OCI-LY3 (cell line): ENCODE measurements around the gene TBX5.

Source experiments
- H2AFZ ChIP-seq: fragments of 200-600, 300-600 bp; shearing (Covaris generic); 2 replicates; pipeline ENCODE4 v1.6.0; 2014; ENCODE audit warnings: antibody characterized with exemption, low read depth, low read length
- H3K27ac ChIP-seq: fragments of 200-600, 300-600 bp; sonication (generic); 2 replicates; pipeline ENCODE4 v1.5.1; 2014; ENCODE audit warnings: mild to moderate bottlenecking, low read length, moderate library complexity, mixed read lengths
- H3K27me3 ChIP-seq: fragments of 200-600, 300-600 bp; sonication (generic); 2 replicates; pipeline ENCODE4 v1.6.1; 2014; ENCODE audit warnings: low read depth, low read length, mixed read lengths
- H3K36me3 ChIP-seq: fragments of 200-600, 300-600 bp; sonication (generic); replicated peaks from 2 replicates; pipeline ENCODE3; 2014; ENCODE audit warnings: low read depth, low read length, mixed read lengths
- H3K4me1 ChIP-seq: fragments of 300-600, 200-600 bp; sonication (generic); 2 replicates; pipeline ENCODE4 v1.6.1; 2014; ENCODE audit warnings: low read length, mixed read lengths
- H3K4me2 ChIP-seq: fragments of 200-600, 300-600 bp; sonication (generic); 2 replicates; pipeline ENCODE4 v1.6.1; 2014; ENCODE audit warnings: low read length, mixed read lengths
- H3K4me3 ChIP-seq: fragments of 300-600, 200-600 bp; sonication (generic); 2 replicates; pipeline ENCODE4 v1.5.1; 2014; ENCODE audit warnings: antibody characterized with exemption, mild to moderate bottlenecking, low read length, moderate library complexity
- H3K79me2 ChIP-seq: fragments of 300-600, 200-600 bp; shearing (Covaris generic); 2 replicates; pipeline ENCODE4 v1.6.1; 2014; ENCODE audit warnings: mild to moderate bottlenecking, low read length, mixed read lengths
- H3K9ac ChIP-seq: fragments of 300-600, 200-600 bp; shearing (Covaris generic); 2 replicates; pipeline ENCODE4 v1.6.0; 2014; ENCODE audit warnings: mild to moderate bottlenecking, low read length, moderate library complexity
- H3K9me3 ChIP-seq: fragments of 200-600, 300-600 bp; shearing (Covaris generic); 2 replicates; pipeline ENCODE4 v1.6.1; 2014; ENCODE audit warnings: low read length, mixed read lengths; ENCODE audit not compliant: insufficient read depth
- H4K20me1 ChIP-seq: fragments of 200-600, 300-600 bp; sonication (generic); 2 replicates; pipeline ENCODE4 v1.6.1; 2016; ENCODE audit warnings: low read length, mixed read lengths; ENCODE audit not compliant: insufficient read depth
- EZH2phosphoT487 ChIP-seq: fragments of 200-600 bp; shearing (Covaris generic); IDR thresholded peaks from 2 replicates; pipeline ENCODE4 v1.6.1; 2018; ENCODE audit warnings: antibody characterized with exemption, mixed run types, low read depth
- TF ChIP-seq, protein P1 (sequence below): fragments of 200-600, 300-600 bp; sonication (generic); IDR thresholded peaks from 2 replicates; pipeline ENCODE4 v1.5.1; 2014; ENCODE audit warnings: antibody characterized with exemption, low read length, low read depth

The TBX5 gene

DNA sequence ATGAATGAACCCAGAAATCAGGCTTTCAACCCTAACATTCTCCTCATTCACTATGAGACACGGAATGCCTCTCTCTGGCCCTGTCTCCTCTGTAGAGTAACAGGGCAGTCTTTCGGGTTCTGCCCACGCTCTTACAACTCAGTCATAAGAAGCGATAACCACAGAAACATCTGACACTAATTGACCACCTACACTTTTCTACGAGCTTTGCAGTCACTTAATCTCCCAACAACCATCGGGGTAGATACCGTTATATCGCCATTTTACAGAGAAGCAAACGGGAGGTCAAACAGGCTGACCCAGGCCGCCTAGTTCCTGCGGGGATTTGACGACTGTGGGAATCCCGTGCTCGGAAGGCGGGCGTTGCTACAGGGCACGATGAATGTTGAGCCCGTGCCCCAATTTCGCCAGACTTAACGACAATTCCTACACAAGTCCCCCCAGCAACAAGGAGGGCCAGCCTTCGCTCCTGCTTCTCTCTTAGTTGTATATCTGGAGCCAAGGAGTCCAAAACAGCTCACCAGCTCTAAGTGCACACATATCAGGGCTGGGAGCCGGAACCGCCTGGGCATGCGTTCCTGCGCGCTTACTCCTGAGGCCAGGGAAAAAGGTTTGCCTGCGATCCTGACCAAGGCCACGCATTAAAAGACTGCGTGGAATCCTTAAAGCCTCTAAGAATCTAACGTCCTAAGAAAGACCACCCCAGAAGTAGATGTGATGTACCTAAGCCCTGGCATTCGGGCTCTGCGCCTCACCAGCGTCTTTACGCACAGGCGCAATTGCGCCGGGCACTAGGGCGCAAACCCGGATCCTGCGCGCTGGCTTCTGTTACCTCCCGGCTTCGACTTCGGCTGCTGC lies 38.7 kb upstream of the TBX5 start:
- H3K27me3 ChIP-seq = no peaks in the 10 kb centered on the region
- H3K4me2 ChIP-seq = no peak overlapping the region

DNA sequence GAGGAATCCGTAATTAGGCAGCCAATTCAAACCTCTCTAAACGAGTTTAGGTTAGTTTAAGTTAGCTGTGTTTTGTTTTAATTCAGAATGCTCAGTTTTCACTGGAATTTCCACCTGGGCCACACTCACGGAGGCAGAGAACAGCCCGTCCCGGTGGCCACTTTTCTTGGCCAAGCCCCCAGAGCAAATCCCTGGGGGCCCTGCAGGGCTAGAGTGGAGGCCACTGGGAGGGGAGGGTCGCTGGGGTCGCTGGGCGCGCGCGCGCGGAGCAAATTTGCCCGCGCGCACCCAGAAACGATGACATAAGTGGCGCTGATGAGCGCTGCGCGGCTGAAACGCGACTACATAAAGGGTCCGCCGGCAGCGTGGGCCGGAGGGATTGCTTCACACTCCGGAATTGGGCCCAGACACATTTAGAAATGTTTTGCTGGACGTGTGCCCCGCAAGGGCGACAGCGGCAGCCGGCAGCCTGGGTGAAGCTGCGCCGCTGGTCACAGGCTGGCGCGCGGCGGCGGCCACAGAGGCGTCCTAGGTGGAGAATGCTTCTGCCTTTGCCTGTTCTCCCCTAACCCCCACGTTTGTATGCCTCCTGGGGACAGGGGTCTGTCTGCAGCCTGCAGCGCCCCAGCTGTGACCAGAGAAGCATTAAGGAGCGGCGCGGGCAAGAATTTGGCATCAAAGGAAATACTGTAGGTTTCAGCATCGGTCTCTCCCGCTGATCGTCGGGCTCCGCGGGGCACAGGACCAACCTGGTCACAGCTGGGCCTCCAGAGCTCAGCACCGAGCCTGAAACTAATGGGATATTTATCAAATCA lies 37.9 kb upstream of the TBX5 start:
- H3K27ac ChIP-seq = no peak overlapping the region
- H3K4me1 ChIP-seq = no peaks in the 10 kb centered on the region
- no peak overlapping the region for H3K4me2 ChIP-seq
- no peak overlapping the region for H3K9ac ChIP-seq
- no peak for TF ChIP-seq EZH2phosphoT487
- TF ChIP-seq, protein P1, sequence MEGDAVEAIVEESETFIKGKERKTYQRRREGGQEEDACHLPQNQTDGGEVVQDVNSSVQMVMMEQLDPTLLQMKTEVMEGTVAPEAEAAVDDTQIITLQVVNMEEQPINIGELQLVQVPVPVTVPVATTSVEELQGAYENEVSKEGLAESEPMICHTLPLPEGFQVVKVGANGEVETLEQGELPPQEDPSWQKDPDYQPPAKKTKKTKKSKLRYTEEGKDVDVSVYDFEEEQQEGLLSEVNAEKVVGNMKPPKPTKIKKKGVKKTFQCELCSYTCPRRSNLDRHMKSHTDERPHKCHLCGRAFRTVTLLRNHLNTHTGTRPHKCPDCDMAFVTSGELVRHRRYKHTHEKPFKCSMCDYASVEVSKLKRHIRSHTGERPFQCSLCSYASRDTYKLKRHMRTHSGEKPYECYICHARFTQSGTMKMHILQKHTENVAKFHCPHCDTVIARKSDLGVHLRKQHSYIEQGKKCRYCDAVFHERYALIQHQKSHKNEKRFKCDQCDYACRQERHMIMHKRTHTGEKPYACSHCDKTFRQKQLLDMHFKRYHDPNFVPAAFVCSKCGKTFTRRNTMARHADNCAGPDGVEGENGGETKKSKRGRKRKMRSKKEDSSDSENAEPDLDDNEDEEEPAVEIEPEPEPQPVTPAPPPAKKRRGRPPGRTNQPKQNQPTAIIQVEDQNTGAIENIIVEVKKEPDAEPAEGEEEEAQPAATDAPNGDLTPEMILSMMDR = no peak
- H3K27me3 ChIP-seq = no peaks in the 10 kb centered on the region
- no peaks in the 10 kb centered on the region for H4K20me1 ChIP-seq
- H2AFZ ChIP-seq = no peak overlapping the region
- no peak overlapping the region for H3K4me3 ChIP-seq
- no peaks in the 10 kb centered on the region for H3K79me2 ChIP-seq
- no peaks in the 10 kb centered on the region for H3K36me3 ChIP-seq
- H3K9me3 ChIP-seq = no peaks in the 10 kb centered on the region

More for the DNA sequence above, 38.7 kb upstream of the TBX5 start:
- TF ChIP-seq, protein P1 = no peak
- no peak for TF ChIP-seq EZH2phosphoT487
- Histone ChIP-seq H4K20me1 (no peaks in the 10 kb centered on the region), H2AFZ (no peak overlapping the region), H3K9me3 (no peaks in the 10 kb centered on the region), H3K36me3 (no peaks in the 10 kb centered on the region), H3K79me2 (no peaks in the 10 kb centered on the region), H3K27ac (no peak overlapping the region), H3K4me3 (no peak overlapping the region), H3K9ac (no peak overlapping the region), H3K4me1 (no peaks in the 10 kb centered on the region)

DNA sequence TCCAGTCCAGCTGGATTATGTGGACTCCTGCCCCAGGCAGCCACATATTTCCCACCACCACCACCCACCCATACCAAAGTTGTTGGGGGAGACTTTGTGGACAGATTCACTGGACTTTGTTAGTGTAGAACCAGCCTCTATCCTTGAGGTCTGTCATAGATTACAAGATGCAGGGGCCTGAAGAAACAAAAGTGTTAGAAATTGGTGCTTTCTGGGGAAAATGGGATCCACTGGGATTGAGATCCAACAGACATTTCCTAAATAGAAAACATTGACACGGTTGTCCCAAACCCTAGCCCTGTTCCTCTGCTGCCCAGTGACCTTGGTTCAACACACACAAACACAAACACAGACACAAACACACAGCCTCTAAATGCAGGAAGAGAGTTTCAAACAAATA lies 36.6 kb upstream of the TBX5 start:
- H3K27ac ChIP-seq = no peak overlapping the region
- H3K4me3 ChIP-seq = no peak overlapping the region
- no peak overlapping the region for H2AFZ ChIP-seq
- H3K36me3 ChIP-seq = no peaks in the 10 kb centered on the region
- no peaks in the 10 kb centered on the region for H3K4me1 ChIP-seq
- no peak overlapping the region for H3K4me2 ChIP-seq
- no peaks in the 10 kb centered on the region for H4K20me1 ChIP-seq
- no peak overlapping the region for H3K9ac ChIP-seq
- H3K9me3 ChIP-seq = no peaks in the 10 kb centered on the region
- TF ChIP-seq EZH2phosphoT487 = no peak
- TF ChIP-seq, protein P1 = no peak
- no peaks in the 10 kb centered on the region for H3K79me2 ChIP-seq
- H3K27me3 ChIP-seq = no peaks in the 10 kb centered on the region

DNA sequence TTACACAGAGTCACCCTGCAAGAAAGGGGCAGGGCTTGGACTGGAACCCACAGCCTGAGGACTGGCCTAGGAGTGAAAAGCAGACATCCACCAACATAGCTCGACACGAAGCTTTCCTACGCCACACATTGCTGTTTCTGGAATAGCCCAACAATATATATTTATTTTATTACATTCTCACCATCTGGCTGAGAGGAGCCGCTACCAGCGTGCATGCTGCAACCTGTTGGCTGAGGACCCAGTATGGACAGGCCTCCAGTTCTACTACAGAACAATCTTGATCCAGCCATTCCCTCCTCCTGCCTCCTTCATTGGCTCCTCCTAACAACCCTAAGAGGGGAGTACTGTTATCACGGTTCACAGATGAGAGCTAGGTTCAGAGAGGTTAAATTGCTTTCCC lies 35.6 kb upstream of the TBX5 start:
- H2AFZ ChIP-seq = no peak overlapping the region
- H3K9me3 ChIP-seq = no peaks in the 10 kb centered on the region
- TF ChIP-seq, protein P1 = no peak
- no peak for TF ChIP-seq EZH2phosphoT487
- no peaks in the 10 kb centered on the region for H3K36me3 ChIP-seq
- H3K4me2 ChIP-seq = no peak overlapping the region
- no peak overlapping the region for H3K27ac ChIP-seq
- no peaks in the 10 kb centered on the region for H3K27me3 ChIP-seq
- no peak overlapping the region for H3K4me3 ChIP-seq
- no peaks in the 10 kb centered on the region for H4K20me1 ChIP-seq
- H3K79me2 ChIP-seq = no peaks in the 10 kb centered on the region
- H3K9ac ChIP-seq = no peak overlapping the region
- no peaks in the 10 kb centered on the region for H3K4me1 ChIP-seq
